ENCODE results near the gene TBC1D22A. TPM values are rescaled to one million over a fixed set of nuclear protein-coding genes. Genes with fewer than 3 reads are reported as not detected.

Gene TBC1D22A
- total and polyA plus RNA-seq, 9 of the 15 experiments (the other 6 are each of a cell fraction or from before 2014, with no cell fraction given), result 0.20 to 11.5 (median 5.2) TPM

GRCh38 chr22:47062126-47062525 lies 299.7 kb downstream of the TBC1D22A start (continued):
- TF ChIP-seq ZNF639 (CRISPR knock-in tag; conservative IDR thresholded peaks at IDR 0.05 in 1 of 2, IDR thresholded peaks at IDR 0.05 in 1 of 2), result no peak
- TF ChIP-seq PATZ1 (CRISPR knock-in tag; IDR thresholded peaks at IDR 0.05; ENCODE audit: borderline replicate concordance), result no peak
- no peak for TF ChIP-seq BCOR (IDR thresholded peaks at IDR 0.05)
- no peak for TF ChIP-seq FOXP1 (CRISPR knock-in tag; IDR thresholded peaks at IDR 0.05)

GRCh38 chr22:47063071-47063509 lies 300.6 kb downstream of the TBC1D22A start:
- Histone ChIP-seq H2AFZ (ENCODE audit: low read depth, low read length) (no peak overlapping the region), H3K79me2 (ENCODE audit: control insufficient read depth, insufficient read depth, low read length) (no peaks in the 10 kb centered on the region), H3K9me1 (ENCODE audit: control insufficient read depth, insufficient read depth, low read length) (no peaks in the 10 kb centered on the region), H3K27ac (ENCODE audit: extremely low read depth, low read depth, low read length) (no peak overlapping the region), H3K4me3 (no peak overlapping the region), H4K20me1 (replicated peaks; ENCODE audit: control insufficient read depth, insufficient read depth, low read length) (no peaks in the 10 kb centered on the region; the same call in 1 of the 2 replicates), H3K4me1 (replicated peaks in 1 of 2; ENCODE audit: control insufficient read depth in 2 of 2, insufficient read depth in 2 of 2, low read length in 2 of 2) (no peaks in the 10 kb centered on the region), H3K27me3 (ENCODE audit: control insufficient read depth in 2 of 2, insufficient read depth in 2 of 2, low read length in 2 of 2) (no peaks in the 10 kb centered on the region), H3K36me3 (ENCODE audit: control insufficient read depth, insufficient read depth, low read length) (no peaks in the 10 kb centered on the region), H3K9ac (ENCODE audit: insufficient read depth in 1 of 2, low read depth in 2 of 2, low read length in 2 of 2) (no peak overlapping the region; a peak in 1 of 4 replicates), H3K4me2 (ENCODE audit: insufficient read depth, low read length) (no peak overlapping the region), H3K9me3 (replicated peaks; ENCODE audit: control insufficient read depth, insufficient read depth, low read depth, low read length) (no peaks in the 10 kb centered on the region)
- DNase-seq (ENCODE audit: extremely low read depth in 1 of 4, low spot score in 3 of 4) (no peak), FAIRE-seq (no peak), ATAC-seq (no peak)
- BruUV-seq (replicated peaks), result no TSS peak
- POLR2A ChIA-PET, result no interaction called here
- CTCF ChIA-PET (ENCODE audit: low intra/inter-chr PET ratio), result no interaction called here
- WGBS (ENCODE audit: insufficient coverage, low coverage, missing lambda C conversion rate), result 81% methylated on average over 3 of the region's 14 CpGs
- TF ChIP-seq POLR2A (conservative IDR thresholded peaks at IDR 0.05), result no peak
- no peak for TF ChIP-seq NFIC (IDR thresholded peaks at IDR 0.05)
- no peak for TF ChIP-seq C11orf30 (IDR thresholded peaks at IDR 0.05; ENCODE audit: low read depth)
- TF ChIP-seq ZNF764 (CRISPR knock-in tag; IDR thresholded peaks at IDR 0.05; ENCODE audit: low read depth), result no peak
- intact Hi-C loops (cut with micrococcal nuclease) (no loop called here), in situ Hi-C loops (cut with MboI) (no loop called here)

Measured in K562 (cell line).